ENCODE measurements around the gene PARP2. TPM values are rescaled to one million over a fixed set of nuclear protein-coding genes. Genes with fewer than 3 reads are reported as not detected.

PARP2 gene
- total RNA-seq, 2 donors from 2014 or later: 3.9 to 5.8 TPM

- H3K36me3 ChIP-seq: peaks cover 92% of the 10 kb centered on the region
- no peak overlapping the region for H3K27ac ChIP-seq
- H3K9me3 ChIP-seq: no peaks in the 10 kb centered on the region
- no peak for ATAC-seq (ENCODE audit: insufficient number of reproducible peaks, low FRiP score, low read depth)
- no peaks in the 10 kb centered on the region for H3K27me3 ChIP-seq (replicated peaks; ENCODE audit: insufficient read depth)
- H3K4me1 ChIP-seq (ENCODE audit: control insufficient read depth in 1 of 2, low read depth in 2 of 2): no peaks in the 10 kb centered on the region
- H3K4me3 ChIP-seq: no peak overlapping the region
- no peak for DNase-seq (ENCODE audit: low spot score)
- no peak for TF ChIP-seq CTCF (IDR thresholded peaks at IDR 0.05)
Observed at GRCh38 chr14:20388159-20388558, 44.7 kb downstream of the PARP2 start.

GRCh38 chr14:20391505-20391904, 48.1 kb downstream of the PARP2 start:
- H3K27ac ChIP-seq: no peak overlapping the region
- peaks cover 80% of the 10 kb centered on the region for H3K36me3 ChIP-seq
- H3K9me3 ChIP-seq: no peaks in the 10 kb centered on the region
- no peaks in the 10 kb centered on the region for H3K4me1 ChIP-seq (ENCODE audit: control insufficient read depth in 1 of 2, low read depth in 2 of 2)
- no peak overlapping the region for H3K4me3 ChIP-seq
- DNase-seq (ENCODE audit: low spot score) (no peak), ATAC-seq (ENCODE audit: insufficient number of reproducible peaks, low FRiP score, low read depth) (no peak)
- no peak for TF ChIP-seq CTCF (IDR thresholded peaks at IDR 0.05)
- H3K27me3 ChIP-seq (replicated peaks; ENCODE audit: insufficient read depth): no peaks in the 10 kb centered on the region

GRCh38 chr14:20397511-20397910, 54.1 kb downstream of the PARP2 start:
- DNase-seq (ENCODE audit: low spot score): no peak
- ATAC-seq (ENCODE audit: insufficient number of reproducible peaks, low FRiP score, low read depth): no peak
- peaks cover 49% of the 10 kb centered on the region for H3K36me3 ChIP-seq
- no peaks in the 10 kb centered on the region for H3K27me3 ChIP-seq (replicated peaks; ENCODE audit: insufficient read depth)
- no peaks in the 10 kb centered on the region for H3K9me3 ChIP-seq
- no peak overlapping the region for H3K4me3 ChIP-seq
- no peak for TF ChIP-seq CTCF (IDR thresholded peaks at IDR 0.05)
- H3K4me1 ChIP-seq (ENCODE audit: control insufficient read depth in 1 of 2, low read depth in 2 of 2): no peaks in the 10 kb centered on the region
- no peak overlapping the region for H3K27ac ChIP-seq

- Histone ChIP-seq H3K36me3 (peaks cover 55% of the 10 kb centered on the region), H3K9me3 (no peaks in the 10 kb centered on the region), H3K27ac (no peak overlapping the region), H3K27me3 (replicated peaks; ENCODE audit: insufficient read depth) (no peaks in the 10 kb centered on the region), H3K4me1 (ENCODE audit: control insufficient read depth in 1 of 2, low read depth in 2 of 2) (no peaks in the 10 kb centered on the region), H3K4me3 (no peak overlapping the region)
- no peak for TF ChIP-seq CTCF (IDR thresholded peaks at IDR 0.05)
- no peak for DNase-seq (ENCODE audit: low spot score)
- no peak for ATAC-seq (ENCODE audit: insufficient number of reproducible peaks, low FRiP score, low read depth)
Observed at GRCh38 chr14:20400589-20400964, 57.1 kb downstream of the PARP2 start.

- no peak for TF ChIP-seq CTCF (IDR thresholded peaks at IDR 0.05)
- Histone ChIP-seq H3K36me3 (peaks cover 54% of the 10 kb centered on the region), H3K27me3 (replicated peaks; ENCODE audit: insufficient read depth) (no peaks in the 10 kb centered on the region), H3K27ac (no peak overlapping the region), H3K4me3 (no peak overlapping the region), H3K4me1 (ENCODE audit: control insufficient read depth in 1 of 2, low read depth in 2 of 2) (no peaks in the 10 kb centered on the region), H3K9me3 (no peaks in the 10 kb centered on the region)
- DNase-seq (ENCODE audit: low spot score) (no peak), ATAC-seq (ENCODE audit: insufficient number of reproducible peaks, low FRiP score, low read depth) (no peak)
Observed at GRCh38 chr14:20400965-20401593, 57.6 kb downstream of the PARP2 start.
